ENCODE measurements around the gene FNDC1. TPM values are rescaled to one million over a fixed set of nuclear protein-coding genes. Genes with fewer than 3 reads are reported as not detected.

The FNDC1 gene
- total and polyA plus RNA-seq, 8 donors = 0.21 to 3.7 (median 0.79) TPM

GRCh38 chr6:159267165-159267564, 98.0 kb downstream of the FNDC1 start:
- WGBS, 2 donors = 67 to 76% methylated on average over 4 of the region's 4 CpGs
- ATAC-seq = no peak

DNA sequence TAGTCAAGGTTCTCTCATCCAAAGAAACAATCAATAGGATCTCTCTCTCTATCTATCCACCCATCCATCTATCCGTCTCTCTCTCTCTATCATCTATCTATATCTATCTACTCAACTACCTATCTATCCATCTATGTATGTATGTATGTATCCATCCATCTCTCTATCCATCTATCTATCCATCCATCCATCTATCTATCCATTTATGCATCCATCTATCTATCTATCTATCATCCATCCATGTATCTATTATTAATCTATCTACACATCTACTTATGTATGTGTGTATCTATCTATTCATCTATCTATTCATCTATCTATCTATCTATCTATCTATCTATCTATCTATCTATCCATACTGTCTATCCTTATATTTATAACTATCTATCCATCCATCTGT, 99.3 kb downstream of the FNDC1 start:
- no peak for DNase-seq
- H3K9me3 ChIP-seq = no peaks in the 10 kb centered on the region
- H3K27ac ChIP-seq = no peak overlapping the region
- no peaks in the 10 kb centered on the region for H3K4me1 ChIP-seq
- intact Hi-C loops (cut with DNase I) = no loop called here
- ATAC-seq = no peak
- H3K4me3 ChIP-seq = no peak overlapping the region
- H3K27me3 ChIP-seq = no peaks in the 10 kb centered on the region
- 88 to 94% methylated on average over 1 of the region's 1 CpG for WGBS, 2 donors
- no peak for FAIRE-seq
- H3K36me3 ChIP-seq = no peaks in the 10 kb centered on the region
- TF ChIP-seq CTCF (IDR thresholded peaks at IDR 0.05) = no peak

More at GRCh38 chr6:159267165-159267564, 98.0 kb downstream of the FNDC1 start:
- no peaks in the 10 kb centered on the region for H3K27me3 ChIP-seq
- H3K4me1 ChIP-seq = no peaks in the 10 kb centered on the region
- TF ChIP-seq CTCF (IDR thresholded peaks at IDR 0.05) = no peak
- H3K27ac ChIP-seq = no peak overlapping the region
- FAIRE-seq (no peak), DNase-seq (no peak)
- H3K4me3 ChIP-seq = no peak overlapping the region
- no peaks in the 10 kb centered on the region for H3K36me3 ChIP-seq
- no peaks in the 10 kb centered on the region for H3K9me3 ChIP-seq
- intact Hi-C loops (cut with DNase I) = no loop called here

GRCh38 chr6:159271257-159271656, 102.1 kb downstream of the FNDC1 start:
- Histone ChIP-seq H3K4me1 (no peaks in the 10 kb centered on the region), H3K36me3 (no peaks in the 10 kb centered on the region), H3K27me3 (no peaks in the 10 kb centered on the region), H3K9me3 (no peaks in the 10 kb centered on the region), H3K4me3 (no peak overlapping the region), H3K27ac (no peak overlapping the region)
- ATAC-seq (no peak), FAIRE-seq (no peak), DNase-seq (no peak)
- intact Hi-C loops (cut with DNase I) = no loop called here
- WGBS, 2 donors = 82 to 85% methylated on average over 10 of the region's 10 CpGs
- TF ChIP-seq CTCF (IDR thresholded peaks at IDR 0.05) = no peak

- H3K27ac ChIP-seq = no peak overlapping the region
- H3K9me3 ChIP-seq = no peaks in the 10 kb centered on the region
- DNase-seq = no peak
- H3K4me3 ChIP-seq = no peak overlapping the region
- intact Hi-C loops (cut with DNase I) = no loop called here
- no peak for ATAC-seq
- no peaks in the 10 kb centered on the region for H3K36me3 ChIP-seq
- no peaks in the 10 kb centered on the region for H3K4me1 ChIP-seq
- no peak for FAIRE-seq
- no peak for TF ChIP-seq CTCF (IDR thresholded peaks at IDR 0.05)
- H3K27me3 ChIP-seq = no peaks in the 10 kb centered on the region
Observed at GRCh38 chr6:159278626-159279025, 109.4 kb downstream of the FNDC1 start.

- Histone ChIP-seq H3K4me1 (no peaks in the 10 kb centered on the region), H3K4me3 (no peak overlapping the region), H3K27ac (no peak overlapping the region), H3K36me3 (no peaks in the 10 kb centered on the region), H3K27me3 (no peaks in the 10 kb centered on the region), H3K9me3 (no peaks in the 10 kb centered on the region)
- intact Hi-C loops (cut with DNase I) = no loop called here
- FAIRE-seq (no peak), ATAC-seq (no peak), DNase-seq (no peak)
- TF ChIP-seq CTCF (IDR thresholded peaks at IDR 0.05) = no peak
- 33 to 51% methylated on average over 10 of the region's 10 CpGs for WGBS, 2 donors
Observed at GRCh38 chr6:159279790-159280277, 110.6 kb downstream of the FNDC1 start.

Measured in pancreas (tissue), 10 donors.